Tibial nerve (tissue), 4 donors: ENCODE results near the gene SCGB2B2. TPM values are rescaled to one million over a fixed set of nuclear protein-coding genes. Genes with fewer than 3 reads are reported as not detected.
"Not testable (repeated sequence)": the region's sequence is repeated elsewhere in the genome, so short reads cannot be mapped to it uniquely, and the experiment has no call there.

Experiments used
- DNase-seq, 2 donors: peaks; one replicate each; pipeline ENCODE4 v3.0.0-alpha.2; 2019; ENCODE audit warnings: low spot score in 2 of 2
- H3K27ac ChIP-seq, 4 donors: fragments of 200-600 bp; sonication (generic) in 3 of 4; one replicate each; pipeline ENCODE4 v1.5.1; 2017 to 2019; ENCODE audit warnings: mild to moderate bottlenecking in 1 of 4
- H3K27me3 ChIP-seq, 2 donors: fragments of 200-600 bp; sonication (generic) in 1 of 2; one replicate each; pipeline versions ENCODE4 v1.5.1 to v1.6.0; 2017 to 2019
- H3K36me3 ChIP-seq, 3 donors: fragments of 200-600 bp; sonication (generic); one replicate each; pipeline ENCODE4 v1.5.1; 2018 to 2019
- H3K4me1 ChIP-seq, 4 donors: fragments of 200-600 bp; sonication (generic) in 3 of 4; one replicate each; pipeline ENCODE4 v1.5.1; 2017 to 2019
- H3K4me3 ChIP-seq, 4 donors: fragments of 200-600 bp; sonication (generic) in 3 of 4; one replicate each; pipeline ENCODE4 v1.5.1; 2017 to 2019; ENCODE audit warnings: mild to moderate bottlenecking in 1 of 4, moderate library complexity in 1 of 4
- H3K9me3 ChIP-seq, 4 donors: fragments of 200-600 bp; sonication (generic) in 3 of 4; one replicate each; pipeline ENCODE4 v1.5.1; 2017 to 2019
- CTCF ChIP-seq, 5 experiments: fragments of 200-600 bp in 3 of 5; fragments of 450-650 bp in 2 of 5; sonication (generic) in 3 of 5; IDR thresholded peaks; one replicate each; pipeline ENCODE4 v1.5.1; 2016 to 2019; ENCODE audit warnings: antibody characterized with exemption in 5 of 5, mild to moderate bottlenecking in 3 of 5, moderate library complexity in 2 of 5
- EP300 ChIP-seq, 2 donors: sonication (generic); formaldehyde crosslinking; IDR thresholded peaks; one replicate each; pipeline ENCODE4 v1.6.1; 2017; ENCODE audit warnings: antibody characterized with exemption in 2 of 2, mild to moderate bottlenecking in 1 of 2
- POLR2A ChIP-seq, 2 donors: fragments of 450-650 bp; IDR thresholded peaks; one replicate each; pipeline ENCODE4 v1.6.1; 2017; ENCODE audit warnings: antibody characterized with exemption in 2 of 2, mild to moderate bottlenecking in 2 of 2, moderate library complexity in 2 of 2
- WGBS, 2 donors: methylation state at CpG; one replicate each; pipeline ENCODE4 v1.1.5; 2018; 5-methylcytosine and 5-hydroxymethylcytosine counted together
- total RNA-seq, 4 donors: library from RNA; depleted of rRNA; stranded (reverse); fragments of >200 nt; gene quantifications; one replicate each; pipeline ENCODE4 v1.1.0, GENCODE V29; 2016

Gene SCGB2B2
- total RNA-seq, 4 donors from 2014 or later: 0.21 to 1.4 (median 0.71) TPM

- peaks cover 0 to 10% (median 0%) of the 10 kb centered on the region in 4 donors for H3K9me3 ChIP-seq
- 75 to 90% methylated on average over 7 to 9 of the region's 9 CpGs for WGBS, 2 donors
- no peak overlapping the region for H3K27ac ChIP-seq
- peaks cover 0 to 3% (median 0%) of the 10 kb centered on the region in 4 donors for H3K4me1 ChIP-seq
- H3K4me3 ChIP-seq: peak overlapping the region in 2 of 4 donors; percentile 15 to 24
- TF ChIP-seq POLR2A (IDR thresholded peaks at IDR 0.05) (no peak), CTCF (IDR thresholded peaks at IDR 0.05) (no peak), EP300 (IDR thresholded peaks at IDR 0.05) (no peak)
- H3K27me3 ChIP-seq: no peaks in the 10 kb centered on the region
- no peak for DNase-seq
- peaks cover 0 to 6% (median 0%) of the 10 kb centered on the region in 3 donors for H3K36me3 ChIP-seq
These were observed 10.0 kb downstream of the SCGB2B2 start for GRCh38 chr19:34666958-34667265.

GRCh38 chr19:34666200-34666957, 10.6 kb downstream of the SCGB2B2 start:
- H3K27me3 ChIP-seq: no peaks in the 10 kb centered on the region
- H3K27ac ChIP-seq: no peak overlapping the region
- WGBS, 2 donors: 95 to 97% methylated on average over 22 to 25 of the region's 25 CpGs
- TF ChIP-seq CTCF (IDR thresholded peaks at IDR 0.05): no peak
- TF ChIP-seq EP300 (IDR thresholded peaks at IDR 0.05): no peak
- no peak for TF ChIP-seq POLR2A (IDR thresholded peaks at IDR 0.05)
- peaks cover 0 to 15% (median 0%) of the 10 kb centered on the region in 4 donors for H3K9me3 ChIP-seq
- peaks cover 0 to 3% (median 0%) of the 10 kb centered on the region in 4 donors for H3K4me1 ChIP-seq
- H3K36me3 ChIP-seq: peaks cover 0 to 6% (median 0%) of the 10 kb centered on the region in 3 donors
- no peak for DNase-seq
- no peak overlapping the region for H3K4me3 ChIP-seq

GRCh38 chr19:34665275-34665674, 11.7 kb downstream of the SCGB2B2 start:
- WGBS, 2 donors: 72 to 87% methylated on average over 2 to 4 of the region's 4 CpGs
- not testable (repeated sequence) for H3K36me3 ChIP-seq, DNase-seq, H3K27ac ChIP-seq, H3K27me3 ChIP-seq, H3K4me1 ChIP-seq, H3K4me3 ChIP-seq
- peaks cover 0 to 16% (median 0%) of the 10 kb centered on the region in 4 donors for H3K9me3 ChIP-seq

- Histone ChIP-seq H3K27ac (no peak overlapping the region), H3K4me1 (peaks cover 0 to 3% (median 0%) of the 10 kb centered on the region in 4 donors), H3K36me3 (peaks cover 0 to 6% (median 0%) of the 10 kb centered on the region in 3 donors), H3K27me3 (no peaks in the 10 kb centered on the region), H3K4me3 (no peak overlapping the region), H3K9me3 (peaks cover 0 to 16% (median 0%) of the 10 kb centered on the region in 4 donors)
- WGBS, 2 donors: 75 to 89% methylated on average over 3 to 6 of the region's 6 CpGs
- no peak for DNase-seq
- TF ChIP-seq EP300 (IDR thresholded peaks at IDR 0.05) (no peak), POLR2A (IDR thresholded peaks at IDR 0.05) (no peak), CTCF (IDR thresholded peaks at IDR 0.05) (no peak)
These were observed 12.1 kb downstream of the SCGB2B2 start for GRCh38 chr19:34664870-34665269.

GRCh38 chr19:34664168-34664567, 12.8 kb downstream of the SCGB2B2 start:
- H3K4me3 ChIP-seq: no peak overlapping the region
- no peaks in the 10 kb centered on the region for H3K27me3 ChIP-seq
- H3K36me3 ChIP-seq: peaks cover 0 to 6% (median 0%) of the 10 kb centered on the region in 3 donors
- 46 to 52% methylated on average over 2 to 3 of the region's 3 CpGs for WGBS, 2 donors
- peaks cover 0 to 3% (median 0%) of the 10 kb centered on the region in 4 donors for H3K4me1 ChIP-seq
- DNase-seq: no peak
- H3K9me3 ChIP-seq: peaks cover 0 to 16% (median 0%) of the 10 kb centered on the region in 4 donors
- no peak overlapping the region for H3K27ac ChIP-seq
- no peak for TF ChIP-seq EP300 (IDR thresholded peaks at IDR 0.05)
- TF ChIP-seq POLR2A (IDR thresholded peaks at IDR 0.05): no peak
- no peak for TF ChIP-seq CTCF (IDR thresholded peaks at IDR 0.05)
